ENCODE measurements around the gene ACYP1. TPM values are rescaled to one million over a fixed set of nuclear protein-coding genes. Genes with fewer than 3 reads are reported as not detected.

The ACYP1 gene
- total and polyA plus RNA-seq, 2 of the 13 experiments (the other 11 are each of a cell fraction or from before 2014, with no cell fraction given) = 9.7 to 22.4 TPM

- no peak overlapping the region for H2AFZ ChIP-seq (ENCODE audit: low read length)
- no peak overlapping the region for H3K4me3 ChIP-seq (replicated peaks in 1 of 3; ENCODE audit: insufficient read depth in 1 of 3, low read depth in 2 of 3, low read length in 3 of 3)
- H3K9ac ChIP-seq (ENCODE audit: insufficient read depth, low read depth, low read length) = no peak overlapping the region
- ATAC-seq (no peak), FAIRE-seq (no peak), DNase-seq (ENCODE audit: low spot score) (no peak)
- no peaks in the 10 kb centered on the region for H3K79me2 ChIP-seq (ENCODE audit: insufficient read depth, low read length)
- H4K20me1 ChIP-seq (ENCODE audit: insufficient read depth, low read length) = no peaks in the 10 kb centered on the region
- intact Hi-C loops (cut with micrococcal nuclease; ENCODE audit: unreplicated experiment) = loop anchor here (2.0 kb wide), 1 partner anchor 76 kb away; no protein-coding TSS in a partner anchor
- H3K27ac ChIP-seq (ENCODE audit: extremely low read length, insufficient read depth, low read length) = no peak overlapping the region
- no peaks in the 10 kb centered on the region for H3K9me3 ChIP-seq (ENCODE audit: low read length)
- no TSS peak for BruUV-seq (replicated peaks)
- WGBS (ENCODE audit: low lambda C conversion rate) = 94% methylated on average over 1 of the region's 1 CpG
- CTCF ChIA-PET (ENCODE audit: low intra/inter-chr PET ratio, low total read pairs) = no interaction called here
- H3K4me1 ChIP-seq (ENCODE audit: insufficient read depth, low read length) = no peaks in the 10 kb centered on the region
- H3K4me2 ChIP-seq (ENCODE audit: low read depth, low read length) = no peak overlapping the region
- no peaks in the 10 kb centered on the region; a peak in 1 of 5 replicates for H3K27me3 ChIP-seq (ENCODE audit: control insufficient read depth in 1 of 2, insufficient read depth in 2 of 2, low read length in 2 of 2)
- H3K36me3 ChIP-seq (replicated peaks in 1 of 2; ENCODE audit: control insufficient read depth in 1 of 2, insufficient read depth in 2 of 2, low read length in 2 of 2) = peaks cover 8 to 48% of the 10 kb centered on the region in 2 experiments
- POLR2A ChIA-PET = interaction anchor here (1.3 to 1.9 kb wide), 2 partner anchors 47 to 71 kb away, joined by 4 to 5 read pairs; partner anchors contain the start of gene ZC2HC1C
- in situ Hi-C loops (cut with HindIII; ENCODE audit: extremely low pct_ligation_motif_present, low pct_unique_long_range_greater_than_20kb) = no loop called here
- TF ChIP-seq RELA (CRISPR knock-in tag; IDR thresholded peaks at IDR 0.05) (no peak), ZNF839 (CRISPR knock-in tag; IDR thresholded peaks at IDR 0.05; ENCODE audit: borderline replicate concordance) (no peak), ATF7-NPFF (CRISPR knock-in tag; IDR thresholded peaks at IDR 0.05; ENCODE audit: low read depth) (no peak), TIGD3 (CRISPR knock-in tag; IDR thresholded peaks at IDR 0.05; ENCODE audit: borderline replicate concordance) (no peak), ARID5B (CRISPR knock-in tag; IDR thresholded peaks at IDR 0.05) (no peak), RBAK (CRISPR knock-in tag; IDR thresholded peaks at IDR 0.05) (no peak), ZNF234 (CRISPR knock-in tag; conservative IDR thresholded peaks at IDR 0.05) (no peak), ZBTB49 (CRISPR knock-in tag; IDR thresholded peaks at IDR 0.05; ENCODE audit: borderline replicate concordance) (no peak), LBX2 (CRISPR knock-in tag; IDR thresholded peaks at IDR 0.05; ENCODE audit: borderline replicate concordance) (no peak), ZNF264 (CRISPR knock-in tag; IDR thresholded peaks at IDR 0.05) (no peak), ATRX (CRISPR knock-in tag; IDR thresholded peaks at IDR 0.05; ENCODE audit: borderline replicate concordance) (no peak), ZBTB4 (CRISPR knock-in tag; IDR thresholded peaks at IDR 0.05; ENCODE audit: borderline replicate concordance) (no peak)
Measured at GRCh38 chr14:75023108-75023507, 40.7 kb downstream of the ACYP1 start.

Measured in HepG2 (cell line).